Ecto neural progenitor cell (in vitro differentiated cells): ENCODE measurements around the gene PFAS.
"Not testable (repeated sequence)": the region's sequence is repeated elsewhere in the genome, so short reads cannot be mapped to it uniquely, and the experiment has no call there.

Experiments
- DNase-seq: peaks from one replicate; pipeline ENCODE4 v3.0.0-alpha.2; 2018; ENCODE audit warnings: low spot score

Gene PFAS

GRCh38 chr17:8227238-8227581 is 21.9 kb upstream of the PFAS start:
- no peak for DNase-seq

- no peak for DNase-seq
Measured at GRCh38 chr17:8231701-8232100, 17.4 kb upstream of the PFAS start.

GRCh38 chr17:8234361-8235270 is 14.5 kb upstream of the PFAS start:
- DNase-seq = no peak

GRCh38 chr17:8235676-8236075 is 13.4 kb upstream of the PFAS start:
- DNase-seq = no peak

- no peak for DNase-seq
Measured at GRCh38 chr17:8237175-8237574, 11.9 kb upstream of the PFAS start.

- DNase-seq = no peak
Measured at GRCh38 chr17:8237886-8238285, 11.2 kb upstream of the PFAS start.

GRCh38 chr17:8243827-8244226 is 5.3 kb upstream of the PFAS start:
- no peak for DNase-seq

GRCh38 chr17:8244768-8245167 is 4.3 kb upstream of the PFAS start:
- no peak for DNase-seq

GRCh38 chr17:8249621-8250500 is 772 bp downstream of the PFAS start:
- DNase-seq = no peak

GRCh38 chr17:8251411-8251810 is 2.3 kb downstream of the PFAS start:
- not testable (repeated sequence) for DNase-seq

GRCh38 chr17:8253801-8254200 is 4.7 kb downstream of the PFAS start:
- DNase-seq = no peak

GRCh38 chr17:8254881-8255280 is 5.8 kb downstream of the PFAS start:
- no peak for DNase-seq

GRCh38 chr17:8255499-8255898 is 6.4 kb downstream of the PFAS start:
- no peak for DNase-seq

GRCh38 chr17:8256291-8256690 is 7.2 kb downstream of the PFAS start:
- DNase-seq = no peak

- DNase-seq = no peak
Measured at GRCh38 chr17:8256691-8257090, 7.6 kb downstream of the PFAS start.

GRCh38 chr17:8257801-8258200 is 8.7 kb downstream of the PFAS start:
- no peak for DNase-seq

- no peak for DNase-seq
Measured at GRCh38 chr17:8264320-8264719, 15.2 kb downstream of the PFAS start.

GRCh38 chr17:8264836-8265542 is 15.9 kb downstream of the PFAS start:
- DNase-seq = no peak

- DNase-seq = no peak
Measured at GRCh38 chr17:8266648-8267479, 17.8 kb downstream of the PFAS start.

- DNase-seq = no peak
Measured at GRCh38 chr17:8267480-8268147, 18.5 kb downstream of the PFAS start.
